H9 (cell line): ENCODE measurements around the gene ZNF425. TPM values are rescaled to one million over a fixed set of nuclear protein-coding genes. Genes with fewer than 3 reads are reported as not detected.

Experiments
- DNase-seq: peaks from one replicate; pipeline ENCODE4 v3.0.0-alpha.2; 2017
- H2AFZ ChIP-seq: one replicate; pipeline ENCODE4 v1.6.1; 2013; ENCODE audit warnings: mild to moderate bottlenecking, low read length, control low read depth, moderate library complexity
- H2AK5ac ChIP-seq: 2 replicates; pipeline ENCODE4 v1.6.1; 2013; ENCODE audit warnings: low read length, control low read depth, mixed read lengths; ENCODE audit not compliant: insufficient read length
- H2BK120ac ChIP-seq: one replicate; pipeline ENCODE4 v1.6.1; 2013; ENCODE audit warnings: low read depth, mild to moderate bottlenecking, low read length, control low read depth, inconsistent platforms; ENCODE audit not compliant: poor library complexity, severe bottlenecking
- H2BK12ac ChIP-seq: 2 replicates; pipeline ENCODE4 v1.6.1; 2013; ENCODE audit warnings: low read length, control low read depth, mixed read lengths, low read depth; ENCODE audit not compliant: insufficient read length
- H2BK15ac ChIP-seq: 2 replicates; pipeline ENCODE4 v1.6.1; 2013; ENCODE audit warnings: low read depth, low read length, control low read depth
- H2BK20ac ChIP-seq: one replicate; pipeline ENCODE4 v1.6.1; 2013; ENCODE audit warnings: low read depth, mild to moderate bottlenecking, low read length, control low read depth, inconsistent platforms; ENCODE audit not compliant: poor library complexity, severe bottlenecking
- H2BK5ac ChIP-seq: 2 replicates; pipeline ENCODE4 v1.6.1; 2013; ENCODE audit warnings: low read length, control low read depth, mixed read lengths; ENCODE audit not compliant: insufficient read length
- H3K14ac ChIP-seq: 2 replicates; pipeline ENCODE4 v1.6.1; 2013; ENCODE audit warnings: low read length, control low read depth; ENCODE audit not compliant: insufficient read depth
- H3K18ac ChIP-seq: 2 replicates; pipeline ENCODE4 v1.6.1; 2013; ENCODE audit warnings: low read depth, mild to moderate bottlenecking, mixed read lengths, low read length, control low read depth; ENCODE audit not compliant: insufficient read length
- H3K23ac ChIP-seq: 2 replicates; pipeline ENCODE4 v1.6.1; 2013; ENCODE audit warnings: low read length, control low read depth, mixed read lengths, low read depth; ENCODE audit not compliant: insufficient read length
- H3K23me2 ChIP-seq: 2 replicates; pipeline ENCODE4 v1.6.1; 2013; ENCODE audit warnings: low read depth, mild to moderate bottlenecking, mixed read lengths, low read length, control low read depth; ENCODE audit not compliant: insufficient read length, poor library complexity, severe bottlenecking
- H3K27ac ChIP-seq: 2 replicates; pipeline ENCODE4 v1.5.1; 2013; ENCODE audit warnings: low read length, control low read depth, mixed read lengths, low read depth; ENCODE audit not compliant: insufficient read length
- H3K27me3 ChIP-seq: 2 replicates; pipeline ENCODE4 v1.6.1; 2013; ENCODE audit warnings: low read length, control low read depth, inconsistent platforms; ENCODE audit not compliant: insufficient read depth
- H3K4ac ChIP-seq: 2 replicates; pipeline ENCODE4 v1.6.1; 2013; ENCODE audit warnings: low read depth, mild to moderate bottlenecking, control low read depth, inconsistent platforms, low read length, moderate library complexity
- H3K4me1 ChIP-seq: 2 replicates; pipeline ENCODE4 v1.6.1; 2013; ENCODE audit warnings: low read length, control low read depth, inconsistent platforms; ENCODE audit not compliant: insufficient read depth
- H3K4me2 ChIP-seq: 2 replicates; pipeline ENCODE4 v1.6.1; 2013; ENCODE audit warnings: low read length, control low read depth, mixed read lengths; ENCODE audit not compliant: insufficient read length, insufficient read depth
- H3K56ac ChIP-seq: 2 replicates; pipeline ENCODE4 v1.6.1; 2013; ENCODE audit warnings: low read depth, mild to moderate bottlenecking, mixed read lengths, low read length, control low read depth; ENCODE audit not compliant: insufficient read length
- H3K79me1 ChIP-seq: 2 replicates; pipeline ENCODE4 v1.6.1; 2013; ENCODE audit warnings: low read depth, mild to moderate bottlenecking, moderate library complexity, low read length, control low read depth, inconsistent platforms; ENCODE audit not compliant: insufficient read depth, poor library complexity, severe bottlenecking
- H3K79me2 ChIP-seq: 2 replicates; pipeline ENCODE4 v1.6.1; 2013; ENCODE audit warnings: low read length, control low read depth, inconsistent platforms; ENCODE audit not compliant: insufficient read depth
- H3K9ac ChIP-seq: 2 replicates; pipeline ENCODE4 v1.6.1; 2013; ENCODE audit warnings: low read length, control low read depth, mixed read lengths; ENCODE audit not compliant: insufficient read length; ENCODE audit errors: extremely low read depth
- H3K9me3 ChIP-seq: one replicate; pipeline ENCODE4 v1.6.1; 2013; ENCODE audit warnings: low read depth, low read length, inconsistent platforms; ENCODE audit not compliant: control insufficient read depth
- H3T11ph ChIP-seq: one replicate; pipeline ENCODE4 v1.6.1; 2013; ENCODE audit warnings: mild to moderate bottlenecking, low read length, control low read depth, inconsistent platforms
- H4K20me1 ChIP-seq: one replicate; pipeline ENCODE4 v1.6.1; 2013; ENCODE audit not compliant: control insufficient read depth, insufficient read length, insufficient read depth
- H4K5ac ChIP-seq: 2 replicates; pipeline ENCODE4 v1.6.1; 2013; ENCODE audit warnings: low read depth, mild to moderate bottlenecking, mixed read lengths, low read length, control low read depth; ENCODE audit not compliant: insufficient read length
- H4K8ac ChIP-seq: replicated peaks from 2 replicates; pipeline ENCODE4 v1.6.1; 2013; ENCODE audit warnings: low read length, control low read depth, mixed read lengths, low read depth; ENCODE audit not compliant: insufficient read length
- H4K91ac ChIP-seq: 2 replicates; pipeline ENCODE4 v1.6.1; 2013; ENCODE audit warnings: low read depth, mild to moderate bottlenecking, moderate library complexity, mixed read lengths, low read length, control low read depth; ENCODE audit not compliant: insufficient read length
- H3K27ac Mint-ChIP-seq, 3 experiments: 2 replicates in 2 of 3; 3 replicates in 1 of 3; pipeline ENCODE4 v1.8.0; 2020 to 2021; ENCODE audit warnings: mixed read lengths in 3 of 3, mild to moderate bottlenecking in 1 of 3, moderate library complexity in 1 of 3
- H3K27me3 Mint-ChIP-seq: 2 replicates; pipeline ENCODE4 v1.8.0; 2021; ENCODE audit warnings: low read depth, mild to moderate bottlenecking, moderate library complexity, mixed read lengths
- H3K36me3 Mint-ChIP-seq, 3 experiments: 2 replicates in 2 of 3; 3 replicates in 1 of 3; pipeline ENCODE4 v1.8.0; 2020 to 2021; ENCODE audit warnings: low read depth in 3 of 3, mixed read lengths in 3 of 3; ENCODE audit not compliant: insufficient read depth in 1 of 3
- H3K4me1 Mint-ChIP-seq, 2 experiments: 2 replicates each; pipeline ENCODE4 v1.8.0; 2020; ENCODE audit warnings: mixed read lengths in 2 of 2
- H3K4me3 Mint-ChIP-seq, 2 experiments: 2 replicates in 1 of 2; 3 replicates in 1 of 2; pipeline ENCODE4 v1.8.0; 2020 to 2021; ENCODE audit warnings: mild to moderate bottlenecking in 2 of 2, mixed read lengths in 2 of 2, moderate library complexity in 1 of 2
- H3K9me3 Mint-ChIP-seq, 2 experiments: 2 replicates in 1 of 2; 3 replicates in 1 of 2; pipeline ENCODE4 v1.8.0; 2020; ENCODE audit warnings: mild to moderate bottlenecking in 2 of 2, mixed read lengths in 2 of 2, moderate library complexity in 1 of 2
- WGBS: extraction: QIAGEN DNeasy Blood & Tissue Kit; methylation state at CpG from one replicate; pipeline ENCODE4 v1.1.7; 2013; ENCODE audit warnings: missing lambda C conversion rate, low lambda C conversion rate, mixed read lengths; ENCODE audit not compliant: insufficient read length; ENCODE audit errors: extremely low coverage; 5-methylcytosine and 5-hydroxymethylcytosine counted together
- total RNA-seq: library from RNA; stranded (reverse); gene quantifications from 2 replicates; pipeline ENCODE4 v1.2.1, GENCODE V29; 2021
- TF ChIP-seq, protein P1 (sequence below): fragments of 200-600 bp; sonication (generic); conservative IDR thresholded peaks from 3 replicates; pipeline ENCODE4 v1.8.0; 2021; ENCODE audit warnings: antibody characterized with exemption, mild to moderate bottlenecking

Gene ZNF425
- total RNA-seq, 1 experiment from 2014 or later: 5.4 TPM

DNA sequence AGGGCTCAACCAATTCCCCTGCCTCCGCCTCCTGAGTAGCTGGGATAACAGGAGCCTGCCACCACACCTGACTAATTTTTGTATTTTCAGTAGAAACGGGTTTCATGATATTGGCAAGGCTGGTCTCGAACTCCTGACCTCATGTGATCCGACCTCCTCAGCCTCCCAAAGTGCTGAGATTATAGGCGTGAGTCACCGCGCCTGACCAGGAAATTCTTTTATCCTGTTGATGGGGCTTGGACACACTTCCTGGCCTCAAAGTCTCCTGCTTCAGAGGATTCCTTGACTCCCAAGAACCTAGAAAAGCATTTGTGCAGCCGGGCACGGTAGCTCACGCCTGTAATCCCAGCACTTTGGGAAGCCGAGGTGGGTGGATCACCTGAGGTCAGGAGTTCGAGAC, 16.2 kb downstream of the ZNF425 start:
- Histone ChIP-seq H3K14ac (no peak overlapping the region), H2BK15ac (no peak overlapping the region), H4K5ac (no peak overlapping the region), H3K27me3 (no peaks in the 10 kb centered on the region), H3K4ac (no peak overlapping the region), H2BK5ac (no peak overlapping the region), H3K23me2 (no peaks in the 10 kb centered on the region), H2BK20ac (no peak overlapping the region), H3K4me2 (no peak overlapping the region), H2BK120ac (no peak overlapping the region), H3K79me1 (no peaks in the 10 kb centered on the region), H3K18ac (no peak overlapping the region), H3K56ac (no peak overlapping the region), H2BK12ac (no peak overlapping the region), H3K9me3 (no peaks in the 10 kb centered on the region), H2AFZ (no peak overlapping the region), H4K20me1 (no peaks in the 10 kb centered on the region), H4K8ac (no peak overlapping the region), H3K23ac (no peak overlapping the region), H2AK5ac (no peak overlapping the region), H3K79me2 (no peaks in the 10 kb centered on the region), H3K9ac (no peak overlapping the region), H3K27ac (no peak overlapping the region), H3K4me1 (no peaks in the 10 kb centered on the region), H3T11ph (no peak overlapping the region), H4K91ac (no peak overlapping the region)
- TF ChIP-seq, protein P1, sequence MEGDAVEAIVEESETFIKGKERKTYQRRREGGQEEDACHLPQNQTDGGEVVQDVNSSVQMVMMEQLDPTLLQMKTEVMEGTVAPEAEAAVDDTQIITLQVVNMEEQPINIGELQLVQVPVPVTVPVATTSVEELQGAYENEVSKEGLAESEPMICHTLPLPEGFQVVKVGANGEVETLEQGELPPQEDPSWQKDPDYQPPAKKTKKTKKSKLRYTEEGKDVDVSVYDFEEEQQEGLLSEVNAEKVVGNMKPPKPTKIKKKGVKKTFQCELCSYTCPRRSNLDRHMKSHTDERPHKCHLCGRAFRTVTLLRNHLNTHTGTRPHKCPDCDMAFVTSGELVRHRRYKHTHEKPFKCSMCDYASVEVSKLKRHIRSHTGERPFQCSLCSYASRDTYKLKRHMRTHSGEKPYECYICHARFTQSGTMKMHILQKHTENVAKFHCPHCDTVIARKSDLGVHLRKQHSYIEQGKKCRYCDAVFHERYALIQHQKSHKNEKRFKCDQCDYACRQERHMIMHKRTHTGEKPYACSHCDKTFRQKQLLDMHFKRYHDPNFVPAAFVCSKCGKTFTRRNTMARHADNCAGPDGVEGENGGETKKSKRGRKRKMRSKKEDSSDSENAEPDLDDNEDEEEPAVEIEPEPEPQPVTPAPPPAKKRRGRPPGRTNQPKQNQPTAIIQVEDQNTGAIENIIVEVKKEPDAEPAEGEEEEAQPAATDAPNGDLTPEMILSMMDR: no peak
- Mint-ChIP-seq H3K36me3 (peaks cover 6 to 10% (median 9%) of the 10 kb centered on the region in 3 experiments; a peak in 6 of 7 replicates), H3K27me3 (no peaks in the 10 kb centered on the region), H3K9me3 (no peaks in the 10 kb centered on the region; a peak in 1 of 5 replicates), H3K27ac (no peak overlapping the region), H3K4me1 (no peaks in the 10 kb centered on the region), H3K4me3 (no peak overlapping the region)
- DNase-seq: no peak
- no CpG with 5 or more reads among the region's 12 CpGs for WGBS
